NCI-H2107 treated with DMSO at 0.1 percent for 48 hours (cell line): ENCODE data around the gene POLR2A.
A peak's percentile ranks its signal among the peaks of the same experiment; 100 is the strongest.
"Not testable (repeated sequence)": the region's sequence is repeated elsewhere in the genome, so short reads cannot be mapped to it uniquely, and the experiment has no call there.

ENCODE experiments used
- DNase-seq: peaks from one replicate; lab custom pipeline; 2025; ENCODE audit not compliant: unreplicated experiment; lab: John Stamatoyannopoulos, UW

POLR2A gene

GRCh38 chr17:7478276-7479212 is 5.6 kb upstream of the POLR2A start:
- DNase-seq = no peak

- DNase-seq = no peak
Observed at GRCh38 chr17:7479213-7480088, 4.7 kb upstream of the POLR2A start, which contains the start of gene ZBTB4. ZBTB4 (minus strand) TSS chr17:7479631; CDS start chr17:7466801, 12,830 bp downstream.

GRCh38 chr17:7480089-7480384 is 4.1 kb upstream of the POLR2A start:
- DNase-seq = no peak

GRCh38 chr17:7481275-7481674 is 2.9 kb upstream of the POLR2A start, which contains the start of gene SLC35G6:
SLC35G6 (plus strand) TSS chr17:7481446; CDS start chr17:7481517, 71 bp downstream.
- DNase-seq = not testable (repeated sequence)

- not testable (repeated sequence) for DNase-seq
Observed at GRCh38 chr17:7481842-7482741, 2.1 kb upstream of the POLR2A start.

- not testable (repeated sequence) for DNase-seq
Observed at GRCh38 chr17:7482742-7483088, 1.5 kb upstream of the POLR2A start.

- peak; percentile 82 for DNase-seq
Observed at GRCh38 chr17:7483255-7484066, 705 bp upstream of the POLR2A start.

GRCh38 chr17:7484919-7485377 is 782 bp downstream of the POLR2A start:
- no peak for DNase-seq

GRCh38 chr17:7486181-7486580 is 2.0 kb downstream of the POLR2A start:
- no peak for DNase-seq

GRCh38 chr17:7490144-7490543 is 6.0 kb downstream of the POLR2A start:
- DNase-seq = no peak

- no peak for DNase-seq
Observed at GRCh38 chr17:7491583-7491982, 7.4 kb downstream of the POLR2A start.

- DNase-seq = no peak
Observed at GRCh38 chr17:7493941-7494340, 9.8 kb downstream of the POLR2A start.

GRCh38 chr17:7495906-7496434 is 11.8 kb downstream of the POLR2A start:
- DNase-seq = no peak

GRCh38 chr17:7496470-7497183 is 12.5 kb downstream of the POLR2A start:
- no peak for DNase-seq

- no peak for DNase-seq
Observed at GRCh38 chr17:7497228-7497627, 13.1 kb downstream of the POLR2A start.

- DNase-seq = no peak
Observed at GRCh38 chr17:7497636-7498035, 13.5 kb downstream of the POLR2A start.

GRCh38 chr17:7499161-7499560 is 15.0 kb downstream of the POLR2A start:
- no peak for DNase-seq

GRCh38 chr17:7501729-7502128 is 17.6 kb downstream of the POLR2A start:
- no peak for DNase-seq
